ENCODE results near the gene DCLRE1C. TPM values are rescaled to one million over a fixed set of nuclear protein-coding genes. Genes with fewer than 3 reads are reported as not detected.

DCLRE1C gene
- 15.1 and 18.6 TPM in 2 replicates for total RNA-seq

DNA sequence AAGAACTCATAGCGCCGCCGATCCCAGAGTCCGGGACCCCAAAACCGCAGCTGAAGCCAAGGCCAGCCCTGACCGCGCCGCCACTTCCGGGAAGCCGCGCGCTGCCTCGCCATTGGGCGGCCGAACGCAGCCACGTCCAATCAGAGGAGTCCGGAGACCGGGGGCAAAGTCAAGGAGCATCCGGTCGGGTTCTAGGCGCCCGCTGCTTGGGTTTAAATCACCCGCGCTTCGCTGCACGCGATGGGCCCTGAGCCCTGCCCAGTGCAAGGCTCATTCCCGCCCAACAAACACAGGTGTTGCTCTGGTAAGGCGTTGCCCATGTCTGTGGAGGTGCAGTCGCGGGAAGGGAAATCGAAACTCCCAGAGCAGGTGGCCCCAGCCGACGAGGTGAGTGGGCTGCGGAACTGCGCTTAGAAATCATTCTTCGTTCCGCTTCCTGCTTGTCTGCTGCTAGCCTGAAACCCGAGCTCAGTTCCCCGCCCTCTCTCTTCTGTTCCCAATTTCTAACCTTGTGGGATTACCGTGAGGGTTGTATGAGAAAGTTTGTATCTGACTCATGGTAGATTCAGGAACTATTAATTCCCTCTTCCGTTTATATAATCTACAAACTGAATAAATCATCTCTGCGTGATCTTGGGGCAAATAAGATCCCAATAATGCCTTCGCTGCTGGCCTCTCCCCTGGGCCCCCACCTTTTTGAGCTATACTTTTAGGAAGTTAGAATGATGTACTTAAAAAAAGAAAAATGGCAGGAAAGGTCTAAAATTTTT is at the start of gene DCLRE1C:
TSS of gene DCLRE1C (minus strand) at position 96 of the 770 bp plus-strand sequence. CDS start at position 10, 86 bp downstream.

DNA sequence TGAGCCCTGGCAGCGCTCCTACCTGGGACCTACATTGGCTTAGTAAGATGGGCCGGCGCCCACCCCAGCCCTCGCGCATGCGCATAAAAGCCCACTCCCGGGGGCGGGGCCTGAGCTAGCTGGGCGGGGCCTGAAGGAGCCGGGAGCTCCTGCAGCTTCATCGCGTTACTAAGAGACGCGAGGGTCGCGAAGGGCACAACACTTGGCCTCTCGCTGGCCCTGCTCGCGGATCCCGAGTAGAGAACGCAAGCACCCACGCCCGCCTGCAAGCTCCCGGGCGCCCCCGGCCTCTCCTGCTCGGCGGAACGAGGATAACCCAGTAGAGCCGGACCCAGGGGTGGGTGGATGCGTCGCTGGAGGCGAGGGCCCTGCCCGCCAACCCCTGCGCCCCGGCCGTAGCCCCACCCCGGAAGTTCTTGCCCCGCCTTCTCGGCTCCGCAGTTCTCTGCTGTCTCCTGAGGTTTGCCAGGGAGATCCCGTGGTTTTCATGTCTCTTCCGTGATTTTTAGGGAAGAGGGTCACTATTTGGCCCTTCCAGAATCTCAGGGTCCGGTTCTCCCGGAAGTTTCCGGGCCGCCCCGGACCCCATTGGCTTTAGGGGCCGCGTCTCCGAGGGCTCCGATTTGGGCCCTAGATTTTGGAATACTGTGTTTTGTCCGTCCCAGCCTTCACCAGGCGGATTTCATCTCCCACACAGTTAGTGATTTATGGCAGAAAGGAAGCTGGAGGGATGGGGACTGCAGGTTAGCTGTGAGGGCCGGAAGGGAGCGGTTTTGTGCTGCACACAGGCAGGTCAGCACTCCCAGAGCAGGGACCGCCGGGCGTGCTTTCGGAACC is 5.5 kb upstream of the DCLRE1C start, which contains the start of gene MEIG1:
TSS of gene MEIG1 (plus strand) at position 168 of the 837 bp plus-strand sequence. CDS start 7,081 bp downstream, outside the sequence.

DNA sequence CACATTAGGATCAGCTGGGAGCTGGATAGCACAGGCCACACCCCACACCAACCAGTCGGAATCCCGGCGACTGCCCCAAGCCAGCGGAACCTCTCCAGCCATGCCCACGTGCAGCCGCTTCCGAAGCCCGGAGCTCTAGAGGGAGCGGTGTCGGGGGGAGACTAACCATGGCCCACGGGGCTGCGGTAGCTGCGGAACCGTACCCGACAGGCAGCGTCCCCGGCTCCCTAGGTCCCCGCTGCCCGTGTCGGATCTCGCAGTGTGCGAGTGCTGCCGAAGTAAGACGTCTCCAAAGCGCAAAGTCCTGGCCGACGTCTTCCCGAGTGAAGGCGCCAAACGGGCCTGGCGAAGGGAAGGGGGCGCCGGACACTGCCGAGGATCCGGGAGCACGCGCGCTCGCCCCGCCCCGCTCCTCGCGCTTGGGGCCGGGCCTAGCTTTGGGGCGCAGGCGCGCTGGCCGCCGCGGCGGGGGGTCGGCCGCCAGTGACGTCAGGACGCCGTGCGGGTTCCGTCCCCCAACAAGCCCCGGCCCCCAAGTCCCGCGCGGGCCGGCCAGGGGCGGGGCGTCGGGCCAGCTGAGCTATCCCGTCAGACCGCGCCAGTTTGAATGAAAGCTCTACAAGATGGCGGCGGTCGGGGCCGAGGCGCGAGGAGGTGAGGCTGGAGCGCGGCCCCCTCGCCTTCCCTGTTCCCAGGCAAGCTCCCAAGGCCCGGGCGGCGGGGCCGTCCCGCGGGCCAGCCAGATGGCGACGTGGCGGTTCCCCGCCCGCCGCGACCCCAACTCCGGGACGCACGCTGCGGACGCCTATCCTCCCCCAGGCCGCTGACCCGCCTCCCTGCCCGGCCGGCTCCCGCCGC is 75.4 kb downstream of the DCLRE1C start, which contains the start of gene SUV39H2:
TSS of gene SUV39H2 (plus strand) at position 601 of the 858 bp plus-strand sequence. CDS start at position 624, 23 bp downstream.

Other genes starting within 250 kb of the DCLRE1C start
- 2.3 and 5.4 TPM in 2 replicates for gene FAM107B, start 179.2 kb downstream of the DCLRE1C start, total RNA-seq
- 0.24 and 1.9 TPM in 2 replicates for gene CDNF, start 116.1 kb downstream of the DCLRE1C start, total RNA-seq
- gene HSPA14, start 115.8 kb downstream of the DCLRE1C start, total RNA-seq = 6.8 and 9.0 TPM in 2 replicates
- 12.9 and 13.6 TPM in 2 replicates for gene MSANTD7, start 115.8 kb downstream of the DCLRE1C start, total RNA-seq
- 6.8 and 8.6 TPM in 2 replicates for gene SUV39H2, start 75.2 kb downstream of the DCLRE1C start, total RNA-seq
- not detected in 2 replicates for gene MEIG1, start 5.3 kb upstream of the DCLRE1C start, total RNA-seq
- gene OLAH, start 89.8 kb upstream of the DCLRE1C start, total RNA-seq = not detected in 2 replicates
- 0.32 TPM in 1 of 2 replicates, not detected in the other for gene ACBD7, start 134.7 kb upstream of the DCLRE1C start, total RNA-seq
- 11.7 and 13.0 TPM in 2 replicates for gene RPP38, start 143.3 kb upstream of the DCLRE1C start, total RNA-seq
- gene NMT2, start 214.6 kb upstream of the DCLRE1C start, total RNA-seq = 20.6 and 20.8 TPM in 2 replicates

All from hair follicle dermal papilla cell (primary cell).